SK-N-DZ (cell line): ENCODE data around the gene IL6R.

Experiments used
- DNase-seq: peaks from one replicate; pipeline ENCODE4 v3.0.0-alpha.2; 2015; ENCODE audit warnings: low spot score

The IL6R gene

GRCh38 chr1:154448331-154448811, 43.2 kb downstream of the IL6R start:
- peak; percentile 23 for DNase-seq

- no peak for DNase-seq
Measured at GRCh38 chr1:154453161-154453560, 48.0 kb downstream of the IL6R start.

- DNase-seq: no peak
Measured at GRCh38 chr1:154453574-154454352, 48.6 kb downstream of the IL6R start.

- DNase-seq: no peak
Measured at GRCh38 chr1:154454386-154455120, 49.4 kb downstream of the IL6R start.

- no peak for DNase-seq
Measured at GRCh38 chr1:154456631-154457030, 51.5 kb downstream of the IL6R start.

GRCh38 chr1:154459080-154459479, 53.9 kb downstream of the IL6R start:
- no peak for DNase-seq

- DNase-seq: no peak
Measured at GRCh38 chr1:154460695-154461260, 55.6 kb downstream of the IL6R start.

GRCh38 chr1:154463512-154463990, 58.4 kb downstream of the IL6R start:
- no peak for DNase-seq

- no peak for DNase-seq
Measured at GRCh38 chr1:154465621-154466195, 60.6 kb downstream of the IL6R start.

- DNase-seq: no peak
Measured at GRCh38 chr1:154466206-154466605, 61.1 kb downstream of the IL6R start.

GRCh38 chr1:154466921-154467417, 61.8 kb downstream of the IL6R start:
- no peak for DNase-seq

- DNase-seq: no peak
Measured at GRCh38 chr1:154467434-154468102, 62.4 kb downstream of the IL6R start.

- no peak for DNase-seq
Measured at GRCh38 chr1:154468535-154469250, 63.5 kb downstream of the IL6R start.

GRCh38 chr1:154469844-154470560, 64.9 kb downstream of the IL6R start:
- DNase-seq: no peak

- DNase-seq: no peak
Measured at GRCh38 chr1:154471304-154471703, 66.2 kb downstream of the IL6R start.

- no peak for DNase-seq
Measured at GRCh38 chr1:154474802-154475201, 69.7 kb downstream of the IL6R start.

GRCh38 chr1:154476791-154477190, 71.6 kb downstream of the IL6R start:
- DNase-seq: no peak

GRCh38 chr1:154478013-154478412, 72.9 kb downstream of the IL6R start:
- no peak for DNase-seq

- DNase-seq: no peak
Measured at GRCh38 chr1:154478639-154479038, 73.5 kb downstream of the IL6R start.
